Activated CD8-positive, alpha-beta T cell treated with anti-CD3 and anti-CD28 coated beads for 36 hours (primary cell): ENCODE data around the gene CTNNA3. TPM values are rescaled to one million over a fixed set of nuclear protein-coding genes. Genes with fewer than 3 reads are reported as not detected.

Experiments used
- ATAC-seq: fragments of 200-7000 bp; cut with Tn5 transposase; one replicate; pipeline ENCODE4 v1.10.0; 2021; ENCODE audit warnings: mild to moderate bottlenecking, moderate library complexity
- CTCF ChIA-PET: fragments of 350-600 bp; sonication (Branson Sonifier 250); formaldehyde crosslinking; loops from one replicate; lab custom pipeline; 2021; ENCODE audit warnings: antibody characterized with exemption; lab: Charles Lee
- POLR2A ChIA-PET: fragments of 350-600 bp; sonication (Branson Sonifier 250); formaldehyde crosslinking; loops from one replicate; lab custom pipeline; 2021; ENCODE audit warnings: antibody characterized with exemption; lab: Charles Lee
- DNase-seq: peaks from one replicate; pipeline ENCODE4 v3.0.0-alpha.2; 2020
- H3K27ac Mint-ChIP-seq: one replicate; pipeline ENCODE4 v1.8.0; 2021; ENCODE audit warnings: mild to moderate bottlenecking, mixed read lengths
- H3K27me3 Mint-ChIP-seq: one replicate; pipeline ENCODE4 v1.8.0; 2021; ENCODE audit warnings: mixed read lengths
- H3K36me3 Mint-ChIP-seq: one replicate; pipeline ENCODE4 v1.8.0; 2021; ENCODE audit warnings: low read depth, mixed read lengths
- H3K4me1 Mint-ChIP-seq: one replicate; pipeline ENCODE4 v1.8.0; 2021; ENCODE audit warnings: low read depth, mixed read lengths
- H3K4me3 Mint-ChIP-seq: one replicate; pipeline ENCODE4 v1.8.0; 2021; ENCODE audit warnings: mild to moderate bottlenecking, moderate library complexity, mixed read lengths
- H3K9me3 Mint-ChIP-seq: one replicate; pipeline ENCODE4 v1.8.0; 2021; ENCODE audit warnings: mixed read lengths
- intact Hi-C: fragments of 100-400 bp; cut with micrococcal nuclease; formaldehyde crosslinking; loops from one replicate; pipeline ENCODE4 v1.10.0; 2022
- total RNA-seq, 2 experiments: library from RNA; stranded (reverse); gene quantifications; one replicate each; pipeline ENCODE4 v1.2.3, GENCODE V29; 2021
- TF ChIP-seq, protein P1 (sequence below): fragments of 200-600 bp; IDR thresholded peaks from one replicate; pipeline ENCODE4 v1.8.0; 2022; ENCODE audit warnings: antibody characterized with exemption, mild to moderate bottlenecking

CTNNA3 gene
- total RNA-seq, 2 experiments from 2014 or later: not detected

DNA sequence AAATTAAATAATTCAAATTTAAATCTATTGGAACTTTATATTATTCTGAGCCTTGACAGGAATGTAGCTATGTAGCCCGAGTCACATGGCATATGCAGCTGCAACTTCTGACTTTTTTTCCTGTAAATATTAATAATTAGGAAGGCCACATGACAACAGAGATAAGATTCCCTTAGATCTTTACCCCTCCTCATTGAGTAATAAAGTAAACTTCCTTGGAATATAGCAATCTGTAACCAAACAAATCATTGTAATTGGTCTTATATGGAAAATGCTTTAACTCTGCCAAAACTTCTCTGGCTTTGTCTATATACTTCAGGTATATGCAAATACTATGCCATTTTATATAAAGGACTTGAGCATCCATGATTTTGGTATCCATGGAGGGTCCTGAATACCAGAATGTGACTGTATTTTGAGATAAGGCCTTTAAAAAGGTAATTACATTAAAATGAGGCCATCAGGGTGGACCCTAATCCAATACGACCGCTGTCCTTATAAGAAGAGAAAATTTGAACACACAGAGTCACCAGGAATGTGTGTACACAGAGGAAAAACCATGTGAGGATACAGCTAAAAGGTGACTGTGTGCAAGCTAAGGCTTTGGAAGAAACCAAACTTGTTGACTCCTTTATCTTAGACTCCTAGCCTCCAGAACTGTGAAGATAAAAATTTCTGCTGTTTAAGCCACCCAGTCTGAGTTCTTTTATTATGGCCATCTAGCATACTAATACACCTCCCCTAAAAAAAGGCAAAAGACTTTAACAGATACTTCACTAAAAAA is 222.0 kb downstream of the CTNNA3 start:
- Mint-ChIP-seq H3K27ac (no peak overlapping the region), H3K9me3 (peaks cover 13% of the 10 kb centered on the region), H3K36me3 (peaks cover 1% of the 10 kb centered on the region), H3K4me3 (no peak overlapping the region), H3K27me3 (no peaks in the 10 kb centered on the region), H3K4me1 (no peaks in the 10 kb centered on the region)
- ATAC-seq (no peak), DNase-seq (no peak)
- intact Hi-C loops: no loop called here
- POLR2A ChIA-PET: no interaction called here
- CTCF ChIA-PET: no interaction called here
- TF ChIP-seq, protein P1, sequence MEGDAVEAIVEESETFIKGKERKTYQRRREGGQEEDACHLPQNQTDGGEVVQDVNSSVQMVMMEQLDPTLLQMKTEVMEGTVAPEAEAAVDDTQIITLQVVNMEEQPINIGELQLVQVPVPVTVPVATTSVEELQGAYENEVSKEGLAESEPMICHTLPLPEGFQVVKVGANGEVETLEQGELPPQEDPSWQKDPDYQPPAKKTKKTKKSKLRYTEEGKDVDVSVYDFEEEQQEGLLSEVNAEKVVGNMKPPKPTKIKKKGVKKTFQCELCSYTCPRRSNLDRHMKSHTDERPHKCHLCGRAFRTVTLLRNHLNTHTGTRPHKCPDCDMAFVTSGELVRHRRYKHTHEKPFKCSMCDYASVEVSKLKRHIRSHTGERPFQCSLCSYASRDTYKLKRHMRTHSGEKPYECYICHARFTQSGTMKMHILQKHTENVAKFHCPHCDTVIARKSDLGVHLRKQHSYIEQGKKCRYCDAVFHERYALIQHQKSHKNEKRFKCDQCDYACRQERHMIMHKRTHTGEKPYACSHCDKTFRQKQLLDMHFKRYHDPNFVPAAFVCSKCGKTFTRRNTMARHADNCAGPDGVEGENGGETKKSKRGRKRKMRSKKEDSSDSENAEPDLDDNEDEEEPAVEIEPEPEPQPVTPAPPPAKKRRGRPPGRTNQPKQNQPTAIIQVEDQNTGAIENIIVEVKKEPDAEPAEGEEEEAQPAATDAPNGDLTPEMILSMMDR: no peak

DNA sequence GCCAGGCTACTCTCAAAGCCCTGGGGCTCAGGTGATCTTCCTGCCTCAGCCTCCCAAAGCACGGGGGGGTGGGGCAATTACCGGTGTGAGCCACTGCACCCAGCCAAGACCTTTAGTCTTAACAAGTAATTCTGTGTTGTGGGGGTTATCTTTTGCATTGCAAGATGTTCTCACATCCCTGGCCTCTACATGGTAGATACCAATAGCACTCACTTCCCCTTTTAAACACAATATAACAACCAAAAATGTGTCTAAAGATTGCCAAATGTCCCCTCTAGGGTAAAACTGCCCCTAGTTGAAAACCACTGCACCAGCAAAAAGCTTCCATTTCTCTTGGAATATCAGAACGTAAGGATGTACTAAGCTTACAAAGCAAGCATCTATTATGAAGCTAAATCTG is 225.0 kb downstream of the CTNNA3 start:
- no peak overlapping the region for H3K27ac Mint-ChIP-seq

DNA sequence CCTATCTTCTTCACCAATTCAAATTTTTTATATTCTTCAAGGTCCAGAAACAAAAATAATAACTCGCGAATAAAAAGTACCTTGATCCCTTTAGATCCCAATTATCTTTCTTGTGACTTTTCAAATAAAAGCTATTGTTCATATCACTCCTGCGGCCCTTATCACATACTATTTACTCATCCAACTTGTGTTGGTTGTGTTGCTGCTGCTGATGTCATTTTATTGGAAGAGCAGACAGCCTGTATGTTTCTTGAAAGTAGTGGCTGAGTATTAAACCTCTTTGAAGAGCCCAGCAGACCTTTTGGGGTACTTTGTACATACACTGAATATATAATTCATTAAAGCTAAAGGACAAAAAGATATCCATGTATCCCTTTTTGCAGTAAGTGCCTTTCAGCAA is 231.7 kb downstream of the CTNNA3 start:
- Mint-ChIP-seq H3K4me3 (no peak overlapping the region), H3K27me3 (peaks cover 3% of the 10 kb centered on the region), H3K27ac (no peak overlapping the region), H3K9me3 (no peaks in the 10 kb centered on the region), H3K4me1 (no peaks in the 10 kb centered on the region), H3K36me3 (no peaks in the 10 kb centered on the region)
- ChIA-PET CTCF (no interaction called here), POLR2A (no interaction called here)
- DNase-seq (no peak), ATAC-seq (no peak)
- TF ChIP-seq, protein P1: no peak
- intact Hi-C loops: no loop called here

More for the DNA sequence above, 225.0 kb downstream of the CTNNA3 start:
- Mint-ChIP-seq H3K9me3 (no peaks in the 10 kb centered on the region), H3K36me3 (no peaks in the 10 kb centered on the region), H3K4me3 (no peak overlapping the region), H3K4me1 (no peaks in the 10 kb centered on the region), H3K27me3 (peaks cover 2% of the 10 kb centered on the region)
- ChIA-PET POLR2A (no interaction called here), CTCF (no interaction called here)
- intact Hi-C loops: no loop called here
- DNase-seq: no peak
- TF ChIP-seq, protein P1: no peak
- ATAC-seq: no peak

DNA sequence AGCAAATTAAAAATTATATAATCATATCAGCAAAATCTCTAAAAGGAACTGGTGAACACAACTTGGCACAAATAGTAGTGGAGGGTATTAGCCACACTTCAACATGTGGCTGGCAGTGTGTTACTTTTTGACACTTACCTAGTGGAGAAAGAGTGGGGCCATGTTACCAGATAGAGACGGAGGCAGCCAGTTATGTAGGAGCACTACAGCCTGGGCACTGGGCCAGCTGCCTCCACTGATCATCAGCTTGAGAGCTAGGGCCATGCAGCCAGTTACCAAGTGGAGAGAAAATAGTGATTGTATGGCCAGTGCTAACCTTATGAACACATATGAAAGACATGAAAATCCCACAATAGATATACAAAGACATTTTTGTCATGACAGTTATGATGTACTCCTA is 243.1 kb downstream of the CTNNA3 start:
- H3K4me3 Mint-ChIP-seq: no peak overlapping the region
- TF ChIP-seq, protein P1: no peak
- no peak overlapping the region for H3K27ac Mint-ChIP-seq
- no peaks in the 10 kb centered on the region for H3K36me3 Mint-ChIP-seq
- intact Hi-C loops: no loop called here
- H3K27me3 Mint-ChIP-seq: peaks cover 2% of the 10 kb centered on the region
- CTCF ChIA-PET: interaction anchor here (0.6 kb wide), 1 partner anchor 10 kb away, joined by 3 read pairs; no protein-coding TSS in a partner anchor
- POLR2A ChIA-PET: no interaction called here
- no peaks in the 10 kb centered on the region for H3K4me1 Mint-ChIP-seq
- DNase-seq (no peak), ATAC-seq (no peak)
- H3K9me3 Mint-ChIP-seq: peaks cover 7% of the 10 kb centered on the region

DNA sequence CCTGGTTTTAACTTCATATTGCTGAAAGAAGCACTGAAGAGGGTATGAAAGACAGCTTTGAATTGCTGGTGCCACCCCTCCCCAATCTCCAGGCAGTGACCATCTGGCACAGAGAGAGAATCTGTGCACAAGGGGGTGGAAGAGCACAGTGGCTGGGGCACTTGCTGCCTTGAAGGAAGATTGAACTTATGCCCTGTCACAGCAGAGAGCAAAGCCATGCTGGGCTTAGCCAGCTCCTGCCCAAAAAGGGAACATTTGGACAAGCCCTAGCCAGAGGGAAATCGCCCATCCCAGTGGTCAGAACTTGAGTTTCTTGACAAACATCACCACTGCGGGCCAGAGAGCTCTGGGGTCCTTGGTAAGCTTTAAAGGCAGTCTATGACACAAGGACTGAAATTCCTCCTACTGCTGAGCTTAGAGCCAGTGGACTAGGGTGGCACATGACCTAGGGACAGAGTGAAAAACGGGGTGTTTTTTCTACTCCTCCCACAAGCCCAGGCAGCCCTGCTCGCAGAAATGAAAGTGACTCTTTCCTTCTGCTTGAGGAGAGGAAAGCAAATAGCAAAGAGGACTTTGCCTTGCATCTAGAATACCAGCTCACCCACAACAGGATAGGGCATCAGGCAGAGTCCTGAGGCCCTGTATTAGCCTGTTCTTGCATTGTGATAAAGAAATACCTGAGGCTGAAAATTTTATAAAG is 257.2 kb downstream of the CTNNA3 start:
- DNase-seq (no peak), ATAC-seq (no peak)
- POLR2A ChIA-PET: no interaction called here
- H3K36me3 Mint-ChIP-seq: no peaks in the 10 kb centered on the region
- H3K4me3 Mint-ChIP-seq: no peak overlapping the region
- H3K9me3 Mint-ChIP-seq: peaks cover 23% of the 10 kb centered on the region
- no peaks in the 10 kb centered on the region for H3K4me1 Mint-ChIP-seq
- H3K27ac Mint-ChIP-seq: no peak overlapping the region
- peaks cover 1% of the 10 kb centered on the region for H3K27me3 Mint-ChIP-seq
- intact Hi-C loops: no loop called here
- CTCF ChIA-PET: no interaction called here
- TF ChIP-seq, protein P1: no peak
